Stimulated activated CD8-positive, alpha-beta memory T cell treated with anti-CD3 and anti-CD28 coated beads, Interleukin-15, amount 100 ng/mL, for 48 hours (primary cell): Measurements from ENCODE around the gene PEX14.

ENCODE experiments used
- DNase-seq, 2 donors: peaks; one replicate each; pipeline ENCODE4 v3.0.0-alpha.2; 2020; ENCODE audit warnings: low read depth in 2 of 2

Gene PEX14

DNA sequence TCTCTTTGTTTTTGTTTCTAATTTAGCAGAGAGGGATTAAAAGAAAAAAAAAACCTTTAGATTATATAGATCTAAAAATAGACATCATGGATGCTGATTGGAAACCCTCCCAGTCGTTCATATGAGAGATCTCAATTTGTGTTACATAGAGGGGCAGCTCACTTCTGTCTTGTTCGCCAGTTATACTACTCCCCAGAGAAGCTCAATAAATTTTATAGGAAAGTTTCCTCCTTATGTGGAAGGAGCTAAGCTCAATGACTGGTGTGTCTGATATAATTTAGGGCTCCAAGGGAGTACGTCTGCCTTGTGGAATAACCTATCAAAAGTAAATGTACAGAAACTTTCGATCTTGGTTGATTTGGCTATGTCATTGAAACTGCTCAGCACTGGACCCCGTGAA, 117.6 kb downstream of the PEX14 start:
- DNase-seq, result no peak

DNA sequence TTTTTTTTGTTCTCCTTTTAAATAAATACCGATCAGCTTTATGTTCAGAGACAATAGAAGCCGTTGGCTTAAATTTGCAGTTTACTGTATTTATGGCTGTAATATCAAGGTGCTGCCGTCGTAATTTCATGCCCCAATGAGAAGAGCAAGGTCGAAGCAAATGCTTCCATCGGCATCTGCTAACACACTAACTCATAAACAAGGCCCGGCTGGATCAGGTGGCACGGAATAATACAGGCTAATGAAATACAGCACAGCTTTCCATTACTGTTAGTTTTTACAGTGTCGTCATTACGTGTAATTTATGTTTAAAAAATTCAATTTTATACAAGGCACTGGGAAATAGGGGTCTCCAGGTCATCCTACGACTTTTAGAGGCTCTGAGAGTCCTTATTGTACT, 119.0 kb downstream of the PEX14 start:
- no peak for DNase-seq

DNA sequence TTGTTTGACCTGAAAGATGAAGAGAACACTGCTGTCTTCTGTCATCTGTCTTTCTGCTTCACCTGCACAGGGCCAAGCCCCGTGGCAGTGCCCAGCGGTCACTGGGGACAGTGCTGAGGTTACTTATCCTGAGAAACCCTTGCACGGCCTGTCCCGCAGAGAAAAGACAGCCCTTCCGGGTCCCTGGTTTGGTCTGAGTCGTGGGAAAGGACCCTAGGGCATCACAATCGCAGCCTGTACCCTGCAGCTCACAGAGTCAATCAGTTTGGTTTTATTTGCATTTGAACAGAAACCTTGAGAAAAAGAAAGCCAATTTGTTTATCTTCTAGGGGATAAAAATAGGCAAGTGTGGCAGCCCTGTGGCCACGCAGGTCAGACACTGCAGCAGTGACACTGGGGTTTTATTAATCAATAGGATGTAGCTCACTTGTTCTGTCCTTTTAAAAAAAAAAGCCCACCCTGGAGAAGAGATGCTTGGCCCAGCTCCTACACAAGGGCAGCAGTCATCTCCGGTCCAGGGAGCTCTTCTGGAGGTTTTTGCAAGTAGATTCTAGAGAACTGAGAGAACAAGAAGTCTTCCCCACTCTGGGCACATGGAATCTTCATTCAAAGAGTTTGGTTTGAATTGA, 120.0 kb downstream of the PEX14 start:
- no peak for DNase-seq

- DNase-seq, result no peak
These were observed 122.0 kb downstream of the PEX14 start for GRCh38 chr1:10596780-10597179.

DNA sequence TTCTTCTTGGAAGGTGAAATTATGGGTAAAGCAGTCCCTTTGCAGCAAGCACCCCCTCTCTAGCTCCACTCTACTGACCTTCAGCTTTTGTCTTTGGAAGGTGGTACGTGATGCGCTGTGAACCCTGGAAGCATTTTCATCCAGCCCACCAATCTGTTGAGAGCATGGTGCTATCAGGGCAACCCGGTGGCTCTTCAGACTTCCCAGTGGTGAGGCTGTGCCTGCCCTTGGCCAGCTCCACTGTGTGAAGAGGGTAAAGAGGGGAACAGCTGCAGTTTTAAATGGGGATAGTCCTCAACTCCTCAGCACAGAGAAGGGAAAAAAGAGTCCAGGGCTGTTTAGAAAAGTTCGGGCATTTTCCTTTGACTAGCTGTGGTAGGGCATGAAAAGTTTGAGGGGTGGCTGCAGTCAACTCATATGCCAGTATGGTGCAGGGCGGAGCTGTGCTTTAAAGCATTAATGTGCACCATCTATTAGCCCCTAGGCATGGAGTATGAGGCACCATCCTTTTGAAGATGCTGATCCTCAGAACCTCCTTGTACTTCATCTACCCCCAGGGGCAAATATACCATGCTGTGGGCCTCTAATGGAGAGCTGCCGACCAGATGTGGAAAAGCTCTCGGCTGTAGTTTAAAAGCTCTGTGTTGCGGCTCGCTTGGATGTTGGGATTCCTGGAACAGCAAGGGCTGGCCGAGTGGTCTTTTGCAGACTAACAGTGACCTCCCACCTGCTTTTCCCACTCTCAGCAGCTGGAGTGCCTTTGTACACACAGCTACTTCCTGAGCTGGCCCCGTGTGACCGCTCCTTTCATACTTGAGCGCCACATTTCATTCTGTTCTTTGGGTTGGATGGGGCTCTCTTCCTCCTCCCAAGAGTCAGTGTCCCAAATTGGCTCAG, 123.0 kb downstream of the PEX14 start:
- DNase-seq, result no peak

GRCh38 chr1:10598389-10598702, 123.6 kb downstream of the PEX14 start:
- DNase-seq, result no peak

DNA sequence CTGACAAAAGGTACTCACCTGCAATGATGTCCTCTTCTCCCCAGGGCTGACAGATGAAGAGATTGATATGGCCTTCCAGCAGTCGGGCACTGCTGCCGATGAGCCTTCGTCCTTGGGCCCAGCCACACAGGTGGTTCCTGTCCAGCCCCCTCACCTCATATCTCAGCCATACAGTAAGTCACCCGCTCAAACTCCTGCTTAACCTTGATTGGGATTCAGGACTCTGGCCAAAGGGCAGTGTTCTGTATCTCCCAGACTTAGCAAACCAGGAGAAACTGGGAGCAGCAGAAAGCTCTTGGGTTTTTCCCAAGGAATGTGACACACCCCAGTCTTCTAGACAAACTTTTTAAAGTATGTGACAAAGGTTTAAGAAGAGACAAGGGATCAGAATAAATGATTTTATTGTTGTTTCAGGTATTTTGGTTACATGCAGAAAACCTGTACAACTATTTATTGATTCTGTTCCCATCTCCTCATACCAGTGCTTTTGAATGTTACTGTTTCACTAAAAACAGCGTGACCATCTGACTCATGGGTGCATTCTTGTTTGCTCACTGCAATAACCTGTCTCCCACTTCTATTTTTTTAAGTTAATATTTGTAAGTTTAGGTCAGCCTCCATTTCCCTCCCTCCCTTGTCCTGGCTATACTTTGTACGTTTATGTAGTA, 124.6 kb downstream of the PEX14 start:
- DNase-seq, result no peak

DNA sequence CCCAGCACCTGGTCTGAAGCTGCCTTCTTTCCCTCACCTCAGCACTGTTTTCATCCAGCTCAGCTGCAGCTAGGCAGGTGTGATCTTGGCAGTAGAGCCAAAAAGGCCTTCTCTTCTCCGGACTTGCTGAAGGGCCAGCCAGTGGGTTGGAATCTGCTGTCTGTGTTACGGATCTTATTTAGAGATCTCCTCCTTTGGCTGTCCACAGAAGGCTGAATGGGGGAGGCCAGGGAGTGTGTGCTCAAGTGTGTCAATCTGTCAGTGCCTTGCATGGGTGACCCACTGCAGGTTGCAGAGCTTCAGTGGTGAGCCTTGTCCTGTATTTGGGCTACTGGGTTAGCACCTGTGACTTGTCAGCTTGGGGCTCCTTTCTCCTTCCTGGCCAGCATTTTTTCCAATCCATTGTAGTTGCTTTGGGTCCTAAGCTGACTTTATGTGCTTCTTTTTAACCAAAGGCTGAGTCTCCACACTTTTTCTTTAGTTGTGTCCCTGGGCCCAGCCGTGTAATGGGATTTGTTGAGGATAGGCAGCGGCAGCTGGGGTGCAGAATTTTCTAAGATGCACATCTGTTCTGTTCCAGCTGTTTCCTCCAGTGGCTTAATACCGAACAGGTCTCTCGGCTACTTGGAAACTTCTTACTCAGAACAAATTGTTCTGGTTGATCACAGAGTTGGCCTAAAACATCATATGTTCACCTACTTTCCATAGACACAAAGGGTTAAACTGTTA, 126.8 kb downstream of the PEX14 start:
- DNase-seq, result no peak

- no peak for DNase-seq
These were observed 128.2 kb downstream of the PEX14 start for GRCh38 chr1:10602936-10603335.

DNA sequence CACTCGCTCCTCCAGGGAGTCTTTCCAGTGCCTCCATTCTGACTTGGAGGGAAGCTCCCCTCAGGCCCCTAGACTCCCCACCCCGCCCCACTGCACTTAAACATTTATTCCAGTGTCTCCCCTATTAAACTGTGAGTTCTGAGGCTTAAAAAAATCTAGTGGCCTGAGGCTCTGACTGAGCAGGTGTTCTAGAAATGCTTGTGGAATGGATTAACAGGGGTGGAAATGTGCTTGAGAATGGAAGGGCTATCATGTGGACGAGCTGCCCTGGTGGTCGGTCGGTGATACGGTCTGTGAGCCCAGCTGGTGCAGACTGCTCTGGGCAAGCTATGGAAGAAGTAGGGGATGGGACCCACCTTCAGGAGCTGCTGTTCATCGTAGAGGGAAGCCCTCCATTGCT, 130.2 kb downstream of the PEX14 start:
- DNase-seq, result no peak

DNA sequence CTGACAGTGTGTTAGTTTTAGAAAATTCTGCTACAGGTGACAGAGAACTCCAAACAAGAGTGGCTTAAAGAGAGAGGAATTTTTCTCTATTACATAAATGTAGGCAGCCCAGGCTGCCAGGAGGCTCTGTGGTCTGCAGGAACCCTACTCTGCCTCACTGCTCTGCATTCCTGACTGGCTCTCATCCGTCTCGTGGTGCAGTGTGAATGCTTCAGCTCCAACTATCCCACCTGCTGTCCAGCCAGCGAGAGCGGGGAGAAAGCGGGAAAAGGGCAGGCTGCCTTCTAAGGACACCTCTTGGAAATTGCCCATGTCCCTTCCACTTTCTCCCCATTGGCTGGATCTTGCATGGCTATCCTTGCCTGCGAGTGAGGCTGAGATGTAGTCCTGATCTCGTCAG, 131.3 kb downstream of the PEX14 start:
- DNase-seq, result no peak

- no peak for DNase-seq
These were observed 132.5 kb downstream of the PEX14 start for GRCh38 chr1:10607228-10607627.

- no peak for DNase-seq
These were observed 133.9 kb downstream of the PEX14 start for GRCh38 chr1:10608690-10609089.

- DNase-seq, result no peak
These were observed 136.3 kb downstream of the PEX14 start for GRCh38 chr1:10610901-10611600.

- DNase-seq, result no peak
These were observed 137.8 kb downstream of the PEX14 start for GRCh38 chr1:10612436-10613160.

- DNase-seq, result no peak
These were observed 138.6 kb downstream of the PEX14 start for GRCh38 chr1:10613340-10613739.

DNA sequence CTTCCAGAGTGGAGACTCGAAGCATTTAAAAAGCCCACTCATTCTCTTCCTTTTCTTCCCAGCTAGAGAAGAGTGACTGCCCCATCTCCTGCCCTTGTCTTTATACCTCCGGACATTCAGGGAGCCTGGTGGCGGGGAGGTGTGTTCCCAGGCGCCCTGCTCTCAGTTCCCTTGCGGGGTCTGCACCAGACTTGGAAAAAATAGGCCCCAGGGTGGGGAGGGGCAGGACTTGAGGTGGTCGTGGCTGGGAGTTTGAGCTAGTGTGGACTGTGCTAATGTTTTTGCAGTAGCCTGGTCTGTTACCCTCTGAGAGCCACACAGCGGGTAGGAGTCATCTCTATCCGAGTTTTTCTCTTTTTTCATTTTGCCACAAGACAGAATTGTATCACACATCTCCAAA, 139.1 kb downstream of the PEX14 start:
- DNase-seq, result no peak

GRCh38 chr1:10614377-10615225, 139.9 kb downstream of the PEX14 start:
- no peak for DNase-seq

- no peak for DNase-seq
These were observed 140.6 kb downstream of the PEX14 start for GRCh38 chr1:10615332-10615731.
